Activated CD8-positive, alpha-beta T cell treated with anti-CD3 and anti-CD28 coated beads, Interleukin-2, amount 10 ng/mL, durations not matched to agents 7 days and 5 days (primary cell): Measurements from ENCODE around the gene UQCC2. TPM values are rescaled to one million over a fixed set of nuclear protein-coding genes. Genes with fewer than 3 reads are reported as not detected.
A peak's percentile ranks its signal among the peaks of the same experiment; 100 is the strongest.

ENCODE experiments used
- ATAC-seq: fragments of 150-1000 bp; cut with Tn5 transposase; one replicate; pipeline ENCODE4 v1.10.0; 2021; ENCODE audit warnings: moderate library complexity
- CTCF ChIA-PET: fragments of 350-600 bp; sonication (Branson Sonifier 250); formaldehyde crosslinking; loops from one replicate; lab custom pipeline; 2021; ENCODE audit warnings: antibody characterized with exemption; lab: Charles Lee
- POLR2A ChIA-PET: fragments of 350-600 bp; sonication (Branson Sonifier 250); formaldehyde crosslinking; loops from one replicate; lab custom pipeline; 2021; ENCODE audit warnings: antibody characterized with exemption; lab: Charles Lee
- DNase-seq: peaks from one replicate; pipeline ENCODE4 v3.0.0-alpha.2; 2020
- H3K27ac Mint-ChIP-seq: one replicate; pipeline ENCODE4 v1.8.0; 2021; ENCODE audit warnings: mild to moderate bottlenecking, mixed read lengths
- H3K27me3 Mint-ChIP-seq: one replicate; pipeline ENCODE4 v1.8.0; 2021; ENCODE audit warnings: low read depth, mixed read lengths
- H3K36me3 Mint-ChIP-seq: one replicate; pipeline ENCODE4 v1.8.0; 2021; ENCODE audit warnings: low read depth, mixed read lengths
- H3K4me1 Mint-ChIP-seq: one replicate; pipeline ENCODE4 v1.8.0; 2021; ENCODE audit warnings: low read depth, mixed read lengths
- H3K4me3 Mint-ChIP-seq: one replicate; pipeline ENCODE4 v1.8.0; 2021; ENCODE audit warnings: mild to moderate bottlenecking, mixed read lengths
- H3K9me3 Mint-ChIP-seq: one replicate; pipeline ENCODE4 v1.8.0; 2022; ENCODE audit warnings: mixed read lengths; ENCODE audit not compliant: insufficient read depth
- total RNA-seq, 2 experiments: library from RNA; stranded (reverse); gene quantifications; one replicate each; pipeline ENCODE4 v1.2.3, GENCODE V29; 2021

Gene UQCC2
- total RNA-seq, 2 experiments from 2014 or later = 88.1 to 89.6 TPM

DNA sequence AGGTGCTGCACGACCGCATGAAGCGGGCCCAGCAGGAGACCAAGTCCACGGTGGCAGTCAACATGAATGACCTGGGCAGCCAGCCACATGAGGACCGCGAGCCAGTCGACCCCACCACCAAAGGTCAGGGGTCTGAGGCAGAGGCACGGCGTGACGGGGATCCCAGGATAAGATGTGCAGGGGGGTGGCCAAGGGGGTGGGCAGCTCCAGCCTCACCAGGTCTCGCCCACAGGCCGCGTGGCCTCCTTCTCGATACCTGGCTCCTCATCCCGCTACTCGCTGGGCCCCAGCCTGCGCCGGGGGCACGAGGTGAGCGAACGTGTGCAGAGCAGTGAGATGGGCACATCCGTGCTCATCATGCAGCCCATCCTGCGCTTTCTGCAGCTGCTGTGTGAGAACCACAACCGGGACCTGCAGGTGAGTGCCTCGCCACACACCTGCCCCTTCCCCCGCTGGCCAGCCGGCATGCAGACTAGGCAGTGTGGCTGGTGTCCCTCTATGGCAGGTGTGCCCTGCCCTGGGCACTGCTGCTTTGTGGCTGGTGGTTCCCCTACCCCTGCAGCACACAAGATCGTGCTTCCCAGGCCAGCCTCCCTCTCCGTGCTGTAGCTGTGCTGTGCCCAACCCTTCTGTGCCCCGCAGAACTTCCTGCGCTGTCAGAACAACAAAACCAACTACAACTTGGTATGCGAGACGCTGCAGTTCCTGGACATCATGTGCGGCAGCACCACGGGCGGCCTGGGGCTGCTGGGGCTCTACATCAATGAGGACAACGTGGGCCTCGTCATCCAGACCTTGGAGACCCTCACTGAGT lies 25.9 kb downstream of the UQCC2 start:
- peaks cover 73% of the 10 kb centered on the region for H3K36me3 Mint-ChIP-seq
- no peaks in the 10 kb centered on the region for H3K9me3 Mint-ChIP-seq
- ATAC-seq (no peak), DNase-seq (no peak)
- POLR2A ChIA-PET = no interaction called here
- no peak overlapping the region for H3K27ac Mint-ChIP-seq
- no peaks in the 10 kb centered on the region for H3K27me3 Mint-ChIP-seq
- CTCF ChIA-PET = interaction anchor here (1.1 kb wide), 1 partner anchor 78 kb away, joined by 3 read pairs; no protein-coding TSS in a partner anchor
- no peak overlapping the region for H3K4me3 Mint-ChIP-seq
- peaks cover 24% of the 10 kb centered on the region for H3K4me1 Mint-ChIP-seq

DNA sequence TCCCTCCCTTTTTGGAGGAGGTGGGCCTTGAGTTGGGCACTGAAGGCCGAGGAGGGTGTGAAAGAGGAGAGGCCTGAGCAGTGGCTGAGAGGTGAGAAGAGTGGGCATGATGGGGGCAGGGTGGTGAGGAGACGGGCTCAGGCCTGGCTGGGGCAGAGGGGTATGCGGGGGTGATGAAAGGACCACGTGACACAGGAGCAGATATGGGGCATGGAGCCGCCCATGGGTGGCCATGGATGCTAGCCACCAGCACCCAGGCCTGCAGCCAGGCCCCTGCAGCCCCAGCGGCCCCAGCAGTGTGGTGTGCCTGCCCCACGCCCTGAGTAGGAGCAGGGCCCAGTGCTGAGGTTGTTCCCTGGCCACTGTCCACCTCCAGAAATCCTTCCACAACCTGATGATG lies 26.5 kb downstream of the UQCC2 start:
- H3K27ac Mint-ChIP-seq = peak overlapping the region; percentile 69
- peaks cover 23% of the 10 kb centered on the region for H3K4me1 Mint-ChIP-seq
- no peak for ATAC-seq
- H3K27me3 Mint-ChIP-seq = no peaks in the 10 kb centered on the region
- ChIA-PET CTCF (interaction anchor here (1.2 kb wide), 1 partner anchor 77 kb away, joined by 3 read pairs; no protein-coding TSS in a partner anchor), POLR2A (no interaction called here)
- peaks cover 74% of the 10 kb centered on the region for H3K36me3 Mint-ChIP-seq
- DNase-seq = no peak
- no peaks in the 10 kb centered on the region for H3K9me3 Mint-ChIP-seq
- H3K4me3 Mint-ChIP-seq = no peak overlapping the region

DNA sequence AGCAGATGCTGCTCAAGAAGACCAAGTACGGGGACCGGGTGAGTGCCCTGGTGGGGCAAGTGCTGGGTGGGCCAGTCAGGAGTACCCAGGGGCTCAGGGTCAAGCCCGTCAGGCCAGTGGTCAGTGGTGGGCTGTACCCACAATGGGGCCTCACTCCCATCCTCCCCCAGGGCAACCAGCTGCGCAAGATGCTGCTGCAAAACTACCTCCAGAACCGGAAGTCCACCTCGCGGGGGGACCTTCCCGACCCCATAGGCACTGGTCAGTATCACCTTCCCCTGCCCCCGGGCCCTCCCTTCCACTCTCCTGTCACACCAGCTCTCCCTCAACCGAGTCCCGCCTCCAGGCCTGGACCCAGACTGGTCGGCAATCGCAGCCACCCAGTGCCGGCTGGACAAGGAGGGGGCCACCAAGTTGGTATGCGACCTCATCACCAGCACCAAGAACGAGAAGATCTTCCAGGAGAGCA lies 27.0 kb downstream of the UQCC2 start:
- Mint-ChIP-seq H3K27me3 (no peaks in the 10 kb centered on the region), H3K36me3 (peaks cover 75% of the 10 kb centered on the region), H3K27ac (peak overlapping the region; percentile 69), H3K4me3 (no peak overlapping the region), H3K9me3 (no peaks in the 10 kb centered on the region), H3K4me1 (peaks cover 23% of the 10 kb centered on the region)
- DNase-seq = no peak
- POLR2A ChIA-PET = interaction anchor here (1.2 to 1.9 kb wide), 2 partner anchors 10 to 13 kb away, joined by 3 to 8 read pairs; no protein-coding TSS in a partner anchor
- no peak for ATAC-seq
- CTCF ChIA-PET = interaction anchor here (1.2 to 2.3 kb wide), 2 partner anchors 16 to 77 kb away, joined by 3 to 20 read pairs; no protein-coding TSS in a partner anchor

DNA sequence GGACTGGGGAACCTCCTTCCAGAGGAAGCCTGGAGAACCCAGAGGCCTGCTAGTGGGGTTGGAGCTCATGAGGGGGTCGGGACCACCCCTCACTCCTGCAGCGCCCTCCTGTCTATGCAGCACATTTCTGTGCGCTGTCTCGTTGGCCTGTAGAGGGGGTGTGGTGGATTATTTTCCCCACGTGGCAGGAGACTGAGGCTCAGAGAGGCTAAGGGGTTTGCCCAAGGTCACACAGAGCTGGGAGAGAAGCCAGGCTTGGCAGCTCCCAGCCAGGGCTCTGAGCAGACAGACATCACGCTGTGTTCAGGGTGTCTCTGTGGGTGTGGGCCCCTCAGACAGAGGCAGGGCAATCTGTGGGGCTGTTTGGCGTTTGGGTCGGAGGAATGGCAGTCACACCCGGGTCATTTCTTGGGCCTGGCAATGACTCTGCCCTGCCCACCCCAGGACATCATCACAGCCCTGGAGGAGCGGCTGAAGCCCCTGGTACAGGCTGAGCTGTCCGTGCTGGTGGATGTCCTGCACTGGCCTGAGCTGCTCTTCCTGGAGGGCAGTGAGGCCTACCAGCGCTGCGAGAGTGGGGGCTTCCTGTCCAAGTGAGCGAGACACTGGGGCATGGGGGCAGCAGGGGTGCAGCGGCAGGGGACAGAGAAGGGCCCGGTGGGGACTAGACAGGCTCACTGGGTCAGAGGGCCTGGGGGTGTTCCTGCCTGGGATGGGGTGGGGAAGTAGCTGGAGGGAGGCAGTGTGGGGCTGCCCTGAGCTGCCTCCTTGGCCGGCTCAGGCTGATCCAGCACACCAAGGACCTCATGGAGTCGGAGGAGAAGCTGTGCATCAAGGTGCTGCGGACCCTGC lies 27.7 kb downstream of the UQCC2 start:
- Mint-ChIP-seq H3K36me3 (peaks cover 75% of the 10 kb centered on the region), H3K27me3 (no peaks in the 10 kb centered on the region), H3K27ac (peak overlapping the region; percentile 80), H3K9me3 (no peaks in the 10 kb centered on the region), H3K4me3 (no peak overlapping the region), H3K4me1 (peaks cover 23% of the 10 kb centered on the region)
- ChIA-PET POLR2A (interaction anchor here (0.6 to 1.9 kb wide), 3 partner anchors 10 to 472 kb away, joined by 3 to 8 read pairs (median 3); no protein-coding TSS in a partner anchor), CTCF (interaction anchor here (1.1 to 2.3 kb wide), 7 partner anchors 11 to 99 kb away, joined by 3 to 20 read pairs (median 3); partner anchors contain the start of gene UQCC2)
- ATAC-seq (peak; percentile 35), DNase-seq (no peak)

DNA sequence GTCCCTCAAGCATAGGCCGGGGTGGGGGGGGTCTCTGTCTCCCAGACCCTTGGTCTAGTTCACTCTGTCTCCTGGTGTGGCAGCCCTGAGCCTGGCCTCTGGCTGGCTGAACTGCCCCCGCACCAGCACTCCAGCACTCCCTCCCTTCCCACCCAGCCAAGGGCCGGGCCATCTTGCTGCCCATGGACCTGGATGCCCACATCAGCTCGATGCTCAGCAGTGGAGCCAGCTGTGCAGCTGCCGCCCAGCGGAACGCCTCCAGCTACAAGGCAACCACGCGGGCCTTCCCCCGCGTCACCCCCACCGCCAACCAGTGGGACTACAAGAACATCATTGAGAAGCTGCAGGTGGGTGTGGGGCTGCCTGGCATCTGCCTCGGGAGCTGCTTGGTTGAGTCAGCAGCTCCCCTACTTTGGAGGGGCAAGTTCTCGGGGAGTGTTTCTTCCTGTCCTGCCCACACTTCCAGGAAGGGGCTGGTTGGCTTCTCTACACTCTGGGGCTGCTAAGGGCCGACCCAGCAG lies 28.4 kb downstream of the UQCC2 start:
- peaks cover 23% of the 10 kb centered on the region for H3K4me1 Mint-ChIP-seq
- H3K27ac Mint-ChIP-seq = peak overlapping the region; percentile 80
- no peak overlapping the region for H3K4me3 Mint-ChIP-seq
- ChIA-PET CTCF (interaction anchor here (1.0 to 2.3 kb wide), 7 partner anchors 12 to 98 kb away, joined by 3 to 20 read pairs (median 3); partner anchors contain the start of gene UQCC2), POLR2A (interaction anchor here (1.2 to 1.9 kb wide), 2 partner anchors 11 to 14 kb away, joined by 3 to 8 read pairs; no protein-coding TSS in a partner anchor)
- H3K36me3 Mint-ChIP-seq = peaks cover 73% of the 10 kb centered on the region
- DNase-seq = peak; percentile 63
- no peaks in the 10 kb centered on the region for H3K27me3 Mint-ChIP-seq
- no peaks in the 10 kb centered on the region for H3K9me3 Mint-ChIP-seq
- ATAC-seq = peak; percentile 65

DNA sequence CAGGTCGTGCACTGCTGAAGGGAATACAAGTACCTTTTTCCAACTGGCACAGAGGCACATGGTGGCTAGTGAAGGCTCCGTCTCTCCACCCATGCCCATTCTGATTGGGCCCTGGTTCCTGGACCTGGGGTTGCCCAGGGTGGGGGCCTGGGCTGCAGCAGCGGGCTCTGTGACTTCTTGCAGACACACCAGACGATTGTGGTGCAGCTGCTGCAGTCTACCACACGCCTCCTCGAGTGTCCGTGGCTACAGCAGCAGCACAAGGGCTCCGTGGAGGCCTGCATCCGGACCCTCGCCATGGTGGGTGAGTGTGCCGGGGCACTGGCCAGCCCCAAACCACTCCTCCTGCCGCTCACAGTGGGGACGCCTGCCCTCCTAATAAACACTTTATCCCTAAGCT lies 29.2 kb downstream of the UQCC2 start:
- CTCF ChIA-PET = interaction anchor here (1.0 to 2.3 kb wide), 3 partner anchors 18 to 95 kb away, joined by 3 to 20 read pairs (median 6); partner anchors contain the start of gene UQCC2

DNA sequence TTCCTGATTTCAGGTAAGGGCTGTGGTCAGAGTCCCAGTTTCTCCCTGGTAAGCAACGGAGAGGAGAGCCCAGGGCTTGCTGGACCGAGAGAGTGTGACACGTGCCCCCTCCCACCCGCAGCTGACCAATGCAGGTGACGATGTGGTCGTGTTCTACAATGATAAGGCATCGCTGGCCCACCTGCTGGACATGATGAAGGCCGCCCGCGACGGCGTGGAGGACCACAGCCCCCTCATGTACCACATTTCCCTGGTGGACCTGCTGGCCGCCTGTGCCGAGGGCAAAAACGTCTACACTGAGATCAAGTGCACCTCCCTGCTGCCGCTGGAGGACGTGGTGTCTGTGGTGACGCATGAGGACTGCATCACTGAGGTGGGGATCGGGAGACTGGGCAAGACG lies 31.7 kb downstream of the UQCC2 start:
- Mint-ChIP-seq H3K4me3 (no peak overlapping the region), H3K36me3 (peaks cover 64% of the 10 kb centered on the region), H3K4me1 (peaks cover 23% of the 10 kb centered on the region), H3K27ac (no peak overlapping the region), H3K9me3 (no peaks in the 10 kb centered on the region), H3K27me3 (no peaks in the 10 kb centered on the region)
- no peak for DNase-seq
- CTCF ChIA-PET = no interaction called here
- POLR2A ChIA-PET = no interaction called here
- ATAC-seq = no peak

More for the DNA sequence above, 29.2 kb downstream of the UQCC2 start:
- Mint-ChIP-seq H3K4me3 (no peak overlapping the region), H3K27me3 (no peaks in the 10 kb centered on the region), H3K9me3 (no peaks in the 10 kb centered on the region), H3K4me1 (peaks cover 23% of the 10 kb centered on the region), H3K27ac (peak overlapping the region; percentile 80), H3K36me3 (peaks cover 75% of the 10 kb centered on the region)
- POLR2A ChIA-PET = interaction anchor here (1.9 kb wide), 1 partner anchor 12 kb away, joined by 8 read pairs; no protein-coding TSS in a partner anchor
- ATAC-seq (no peak), DNase-seq (no peak)

DNA sequence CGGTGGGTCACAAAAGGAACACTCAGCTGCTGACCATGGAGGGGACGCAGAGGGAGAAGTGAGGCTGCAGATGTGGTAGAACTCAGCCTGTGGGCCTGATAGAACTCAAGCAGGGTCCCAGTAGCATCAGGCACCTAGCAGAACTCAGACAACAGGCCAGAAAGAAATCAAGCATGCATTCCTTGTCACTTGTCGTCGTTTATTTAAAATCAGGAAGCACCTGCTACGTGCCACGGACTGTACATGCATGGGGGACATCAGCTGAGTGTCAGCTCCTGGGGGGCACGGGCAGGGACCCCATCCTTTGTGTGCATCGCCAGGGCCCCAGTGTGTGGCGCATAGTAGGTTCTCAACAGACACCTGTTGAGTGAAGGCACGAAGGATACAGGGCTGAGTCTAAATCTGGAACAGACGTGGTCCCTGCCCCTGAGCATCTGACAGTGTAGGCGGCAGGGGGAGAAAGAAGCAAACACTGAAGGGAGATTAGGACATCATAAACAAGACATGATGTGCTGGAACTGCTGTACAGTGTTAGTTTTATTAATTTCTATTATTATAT lies 32.5 kb downstream of the UQCC2 start:
- H3K4me1 Mint-ChIP-seq = peaks cover 19% of the 10 kb centered on the region
- no peak overlapping the region for H3K4me3 Mint-ChIP-seq
- POLR2A ChIA-PET = interaction anchor here (0.6 kb wide), 1 partner anchor 183 kb away, joined by 3 read pairs; no protein-coding TSS in a partner anchor
- ATAC-seq (no peak), DNase-seq (no peak)
- CTCF ChIA-PET = no interaction called here
- peak overlapping the region; percentile 36 for H3K27ac Mint-ChIP-seq
- no peaks in the 10 kb centered on the region for H3K9me3 Mint-ChIP-seq
- no peaks in the 10 kb centered on the region for H3K27me3 Mint-ChIP-seq
- H3K36me3 Mint-ChIP-seq = peaks cover 62% of the 10 kb centered on the region

DNA sequence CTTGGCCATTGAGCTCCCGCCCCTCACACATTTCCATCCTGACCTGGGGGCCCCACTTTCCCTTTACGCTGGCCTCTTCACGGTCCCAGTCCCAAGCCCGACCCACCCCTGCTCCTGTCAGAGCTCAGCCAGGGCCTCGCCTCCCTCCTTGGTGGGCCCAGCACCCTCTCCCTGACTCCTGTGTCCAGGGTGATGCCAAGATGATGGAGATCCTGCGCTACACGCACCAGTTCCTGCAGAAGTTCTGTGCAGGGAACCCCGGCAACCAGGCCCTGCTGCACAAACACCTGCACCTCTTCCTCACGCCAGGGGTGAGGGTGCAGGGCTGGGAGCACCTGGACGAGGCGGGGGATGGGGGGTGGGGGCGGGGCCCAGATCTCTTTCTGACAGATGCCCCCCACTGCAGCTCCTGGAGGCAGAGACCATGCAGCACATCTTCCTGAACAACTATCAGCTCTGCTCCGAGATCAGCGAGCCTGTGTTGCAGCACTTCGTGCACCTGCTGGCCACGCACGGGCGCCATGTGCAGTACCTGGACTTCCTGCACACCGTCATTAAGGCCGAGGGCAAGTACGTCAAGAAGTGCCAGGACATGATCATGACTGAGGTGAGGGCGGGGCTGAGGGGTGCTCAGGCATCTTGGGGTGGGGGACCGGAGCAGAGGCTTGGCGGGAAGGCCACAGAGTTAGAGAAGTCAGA lies 33.1 kb downstream of the UQCC2 start:
- no peak for ATAC-seq
- CTCF ChIA-PET = no interaction called here

DNA sequence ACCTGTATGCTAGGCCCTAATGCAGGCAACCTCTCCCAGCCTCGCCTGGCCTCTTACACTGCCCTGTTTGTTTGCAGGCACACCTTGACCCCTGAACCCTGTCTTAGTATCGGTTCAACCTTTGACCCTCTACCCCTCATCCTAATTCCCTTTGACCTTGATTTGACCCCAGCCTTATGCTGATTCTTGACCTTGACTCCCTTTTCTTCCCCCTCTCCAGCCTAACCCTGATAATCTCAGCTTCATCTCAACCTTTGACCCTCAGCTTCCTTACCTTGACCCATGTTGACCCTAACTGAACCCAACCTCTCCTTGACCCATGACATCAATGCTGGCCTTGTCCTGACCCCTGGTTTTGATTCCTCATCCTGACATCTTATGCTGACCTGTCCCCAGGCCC lies 33.8 kb downstream of the UQCC2 start:
- ChIA-PET POLR2A (no interaction called here), CTCF (interaction anchor here (1.3 kb wide), 1 partner anchor 23 kb away, joined by 3 read pairs; no protein-coding TSS in a partner anchor)
- DNase-seq (no peak), ATAC-seq (no peak)
- Mint-ChIP-seq H3K27ac (peak overlapping the region; percentile 1), H3K27me3 (no peaks in the 10 kb centered on the region), H3K9me3 (no peaks in the 10 kb centered on the region), H3K36me3 (peaks cover 55% of the 10 kb centered on the region), H3K4me3 (no peak overlapping the region), H3K4me1 (peaks cover 6% of the 10 kb centered on the region)

More for the DNA sequence above, 33.1 kb downstream of the UQCC2 start:
- no peak overlapping the region for H3K4me3 Mint-ChIP-seq
- H3K27me3 Mint-ChIP-seq = no peaks in the 10 kb centered on the region
- POLR2A ChIA-PET = interaction anchor here (0.6 kb wide), 1 partner anchor 183 kb away, joined by 3 read pairs; no protein-coding TSS in a partner anchor
- H3K9me3 Mint-ChIP-seq = no peaks in the 10 kb centered on the region
- H3K27ac Mint-ChIP-seq = peak overlapping the region; percentile 36
- peaks cover 59% of the 10 kb centered on the region for H3K36me3 Mint-ChIP-seq
- H3K4me1 Mint-ChIP-seq = peaks cover 12% of the 10 kb centered on the region
- DNase-seq = no peak
